Lower lobe of right lung (tissue), 2 donors: ENCODE results near the gene LAMTOR5. TPM values are rescaled to one million over a fixed set of nuclear protein-coding genes. Genes with fewer than 3 reads are reported as not detected.
"Not testable (repeated sequence)": the region's sequence is repeated elsewhere in the genome, so short reads cannot be mapped to it uniquely, and the experiment has no call there.

Source experiments
- ATAC-seq, 2 donors: fragments of 200-7000 bp; cut with Tn5 transposase; one replicate each; pipeline ENCODE4 v1.9.1; 2020 to 2022; ENCODE audit warnings: mild to moderate bottlenecking in 2 of 2, moderate library complexity in 2 of 2
- DNase-seq: peaks from one replicate; pipeline ENCODE4 v3.0.0-alpha.2; 2020
- H3K27ac ChIP-seq: fragments of 200-600 bp; one replicate; pipeline ENCODE4 v1.8.0; 2022
- H3K27me3 ChIP-seq: fragments of 200-600 bp; one replicate; pipeline ENCODE4 v1.8.0; 2022; ENCODE audit warnings: low read depth
- H3K36me3 ChIP-seq: fragments of 200-600 bp; one replicate; pipeline ENCODE4 v1.8.0; 2022; ENCODE audit warnings: mild to moderate bottlenecking
- H3K4me1 ChIP-seq: fragments of 200-600 bp; one replicate; pipeline ENCODE4 v1.8.0; 2022
- H3K4me3 ChIP-seq: fragments of 200-600 bp; one replicate; pipeline ENCODE4 v1.8.0; 2022; ENCODE audit warnings: mild to moderate bottlenecking
- H3K9me3 ChIP-seq: fragments of 200-600 bp; one replicate; pipeline ENCODE4 v1.8.0; 2022
- intact Hi-C: fragments of 100-400 bp; cut with DNase I; formaldehyde crosslinking; loops from one replicate; pipeline ENCODE4 v1.11.0; 2022
- total RNA-seq: library from RNA; stranded (reverse); fragmentation: NEBNext Ultra II Directional; extraction: Animal tissue kit (Norgen Biotek cat#: 25700); gene quantifications from one replicate; pipeline ENCODE4 v1.2.1, GENCODE V29; 2021
- TF ChIP-seq, protein P1 (sequence below): fragments of 200-600 bp; IDR thresholded peaks from one replicate; pipeline ENCODE4 v1.8.0; 2022; ENCODE audit warnings: antibody characterized with exemption, mild to moderate bottlenecking
- donor health status: DM: no; HTN: yes; CAD: no; lungs with severe emphysema.

LAMTOR5 gene
- total RNA-seq, 1 donor from 2014 or later: 121 TPM

DNA sequence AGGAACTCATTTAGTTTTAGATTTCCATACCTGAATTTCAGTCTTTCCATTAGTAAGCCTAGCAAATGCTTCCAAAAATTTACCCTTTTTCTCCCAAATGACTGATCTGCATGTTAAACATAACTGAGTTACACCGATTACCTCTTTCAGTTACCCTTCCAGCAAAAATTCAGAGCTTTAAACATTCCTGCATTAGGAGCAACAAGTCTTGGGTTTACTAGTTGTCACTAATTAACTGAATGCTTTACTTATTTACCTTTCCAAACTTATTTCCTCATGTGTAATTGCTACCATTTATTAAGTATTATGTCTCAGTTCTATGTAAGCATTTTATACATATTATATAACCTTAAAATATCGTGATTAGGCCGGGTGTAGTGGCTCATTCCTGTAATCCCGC lies 3.1 kb downstream of the LAMTOR5 start:
- intact Hi-C loops: no loop called here
- DNase-seq: no peak
- Histone ChIP-seq H3K4me3 (no peak overlapping the region), H3K9me3 (no peaks in the 10 kb centered on the region), H3K27ac (no peak overlapping the region), H3K36me3 (peaks cover 67% of the 10 kb centered on the region), H3K4me1 (peaks cover 22% of the 10 kb centered on the region), H3K27me3 (no peaks in the 10 kb centered on the region)
- TF ChIP-seq, protein P1, sequence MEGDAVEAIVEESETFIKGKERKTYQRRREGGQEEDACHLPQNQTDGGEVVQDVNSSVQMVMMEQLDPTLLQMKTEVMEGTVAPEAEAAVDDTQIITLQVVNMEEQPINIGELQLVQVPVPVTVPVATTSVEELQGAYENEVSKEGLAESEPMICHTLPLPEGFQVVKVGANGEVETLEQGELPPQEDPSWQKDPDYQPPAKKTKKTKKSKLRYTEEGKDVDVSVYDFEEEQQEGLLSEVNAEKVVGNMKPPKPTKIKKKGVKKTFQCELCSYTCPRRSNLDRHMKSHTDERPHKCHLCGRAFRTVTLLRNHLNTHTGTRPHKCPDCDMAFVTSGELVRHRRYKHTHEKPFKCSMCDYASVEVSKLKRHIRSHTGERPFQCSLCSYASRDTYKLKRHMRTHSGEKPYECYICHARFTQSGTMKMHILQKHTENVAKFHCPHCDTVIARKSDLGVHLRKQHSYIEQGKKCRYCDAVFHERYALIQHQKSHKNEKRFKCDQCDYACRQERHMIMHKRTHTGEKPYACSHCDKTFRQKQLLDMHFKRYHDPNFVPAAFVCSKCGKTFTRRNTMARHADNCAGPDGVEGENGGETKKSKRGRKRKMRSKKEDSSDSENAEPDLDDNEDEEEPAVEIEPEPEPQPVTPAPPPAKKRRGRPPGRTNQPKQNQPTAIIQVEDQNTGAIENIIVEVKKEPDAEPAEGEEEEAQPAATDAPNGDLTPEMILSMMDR: no peak
- ATAC-seq: no peak

DNA sequence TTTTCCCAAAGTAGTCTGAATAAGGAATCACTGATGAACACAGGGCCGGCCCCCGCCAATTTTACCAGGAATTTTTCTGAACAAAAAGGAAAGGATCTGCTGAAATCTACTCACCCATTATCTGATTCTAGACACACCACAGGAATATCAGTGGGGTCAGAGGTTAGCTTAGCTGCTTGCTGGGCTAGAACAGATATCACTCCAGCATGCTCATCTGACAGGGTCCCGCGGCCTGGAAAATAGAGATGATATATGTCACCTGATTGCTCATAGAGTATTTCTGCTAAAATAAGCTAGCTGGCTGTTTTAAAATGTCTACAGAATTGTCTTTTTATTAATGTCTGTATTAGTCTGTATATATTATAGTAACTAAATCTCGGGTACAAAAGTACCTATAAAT lies 3.7 kb downstream of the LAMTOR5 start:
- ATAC-seq (no peak), DNase-seq (no peak)
- H3K27me3 ChIP-seq: no peaks in the 10 kb centered on the region
- H3K27ac ChIP-seq: no peak overlapping the region
- H3K4me1 ChIP-seq: peaks cover 22% of the 10 kb centered on the region
- TF ChIP-seq, protein P1: no peak
- no peak overlapping the region for H3K4me3 ChIP-seq
- H3K9me3 ChIP-seq: no peaks in the 10 kb centered on the region
- H3K36me3 ChIP-seq: peaks cover 73% of the 10 kb centered on the region
- intact Hi-C loops: no loop called here

DNA sequence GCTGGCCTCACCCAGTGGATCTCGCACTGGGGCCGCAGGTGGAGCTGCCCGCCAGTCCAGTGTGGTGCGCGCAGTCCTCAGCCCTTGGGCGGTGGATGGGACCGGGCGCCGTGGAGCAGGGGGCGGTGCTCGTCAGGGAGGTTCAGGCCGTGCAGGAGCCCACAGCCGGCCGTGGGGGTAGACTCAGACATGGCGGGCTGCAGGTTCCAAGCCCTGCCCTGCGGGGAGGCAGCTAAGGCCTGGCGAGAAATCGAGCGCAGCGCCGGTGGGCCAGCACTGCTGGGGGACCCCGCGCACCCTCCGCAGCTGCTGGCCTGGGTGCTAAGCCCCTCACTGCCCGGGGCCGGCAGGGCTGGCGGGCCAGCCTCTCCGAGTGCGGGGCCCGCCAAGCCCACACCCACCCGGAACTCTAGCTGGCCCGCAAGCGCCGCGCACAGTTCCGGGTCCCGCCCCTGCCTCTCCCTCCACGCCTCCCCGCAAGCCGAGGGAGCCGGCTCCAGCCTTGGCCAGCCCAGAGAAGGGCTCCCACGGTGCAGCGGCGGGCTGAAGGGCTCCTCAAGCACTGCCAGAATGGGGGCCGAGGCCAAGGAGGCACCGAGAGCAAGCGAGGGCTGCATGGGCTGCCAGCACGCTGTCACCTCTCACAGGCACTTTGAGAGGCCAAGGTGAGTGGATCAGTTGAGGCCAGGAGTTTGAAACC lies 11.1 kb downstream of the LAMTOR5 start:
- intact Hi-C loops, H3K27me3 ChIP-seq: not testable (repeated sequence)

DNA sequence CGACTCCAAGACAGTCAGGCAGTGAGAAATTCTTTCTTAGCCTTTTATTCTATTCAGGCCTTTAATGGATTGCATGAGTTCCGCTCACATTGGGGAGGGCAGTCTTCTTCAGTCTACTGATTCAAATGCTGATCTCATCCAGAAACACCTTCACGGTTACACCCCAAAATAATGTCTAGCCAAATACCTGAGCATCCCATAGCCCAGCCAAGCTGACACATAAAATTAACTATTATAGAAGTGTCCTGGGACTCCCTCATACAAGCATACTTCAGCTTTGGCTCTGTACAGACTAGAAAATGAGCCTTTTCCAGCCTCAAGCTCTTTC lies 13.0 kb downstream of the LAMTOR5 start:
- Histone ChIP-seq H3K4me3 (no peak overlapping the region), H3K36me3 (peaks cover 30% of the 10 kb centered on the region), H3K4me1 (peaks cover 5% of the 10 kb centered on the region), H3K9me3 (no peaks in the 10 kb centered on the region), H3K27me3 (no peaks in the 10 kb centered on the region), H3K27ac (no peak overlapping the region)
- TF ChIP-seq, protein P1: no peak
- ATAC-seq (no peak), DNase-seq (no peak)
- intact Hi-C loops: no loop called here

More for the DNA sequence above, 11.1 kb downstream of the LAMTOR5 start:
- not testable (repeated sequence) for H3K4me1 ChIP-seq, H3K4me3 ChIP-seq, H3K27ac ChIP-seq, H3K9me3 ChIP-seq, ATAC-seq, DNase-seq
- peaks cover 50% of the 10 kb centered on the region for H3K36me3 ChIP-seq

DNA sequence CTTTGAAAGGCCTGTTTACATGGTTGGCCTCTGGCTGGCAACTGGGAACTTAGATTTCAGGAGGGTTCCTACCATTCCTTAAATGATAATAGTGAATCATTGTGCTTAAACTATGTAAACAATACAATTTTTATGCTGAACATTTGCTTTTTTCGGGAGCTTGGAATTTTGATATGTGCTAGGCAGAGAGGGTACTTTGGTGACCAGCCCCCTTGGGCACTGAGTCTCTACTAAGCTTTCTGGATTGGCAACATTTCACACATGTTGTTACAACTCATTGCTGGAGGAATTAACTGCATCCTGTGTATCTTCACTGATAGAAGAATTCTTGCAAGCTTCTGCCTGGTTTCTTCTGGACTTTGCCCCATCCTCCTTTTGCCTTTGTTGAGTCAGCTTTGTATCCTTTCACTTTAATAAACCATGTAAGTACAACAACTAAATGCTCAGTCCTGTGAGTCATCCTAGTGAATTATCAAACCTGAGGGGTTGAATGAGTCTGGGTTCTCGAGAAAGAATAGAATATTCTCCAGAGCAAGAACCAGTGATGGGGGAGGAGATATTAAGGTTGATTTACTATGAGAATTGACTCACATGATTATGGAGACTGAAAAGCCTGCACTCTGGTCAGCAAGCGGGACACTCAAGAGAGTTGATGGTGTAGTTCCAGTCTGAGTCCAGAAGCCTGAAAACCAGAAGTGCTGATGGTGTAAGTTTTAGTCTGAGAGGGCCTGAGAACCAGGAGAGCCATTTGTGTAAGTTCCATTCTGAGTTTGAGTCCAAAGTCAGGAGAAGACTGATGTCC lies 13.6 kb downstream of the LAMTOR5 start:
- no peak overlapping the region for H3K4me3 ChIP-seq
- H3K9me3 ChIP-seq: no peaks in the 10 kb centered on the region
- DNase-seq (no peak), ATAC-seq (no peak)
- no peak overlapping the region for H3K27ac ChIP-seq
- TF ChIP-seq, protein P1: no peak
- H3K4me1 ChIP-seq: peaks cover 10% of the 10 kb centered on the region
- H3K36me3 ChIP-seq: peaks cover 25% of the 10 kb centered on the region
- no peaks in the 10 kb centered on the region for H3K27me3 ChIP-seq
- intact Hi-C loops: no loop called here

DNA sequence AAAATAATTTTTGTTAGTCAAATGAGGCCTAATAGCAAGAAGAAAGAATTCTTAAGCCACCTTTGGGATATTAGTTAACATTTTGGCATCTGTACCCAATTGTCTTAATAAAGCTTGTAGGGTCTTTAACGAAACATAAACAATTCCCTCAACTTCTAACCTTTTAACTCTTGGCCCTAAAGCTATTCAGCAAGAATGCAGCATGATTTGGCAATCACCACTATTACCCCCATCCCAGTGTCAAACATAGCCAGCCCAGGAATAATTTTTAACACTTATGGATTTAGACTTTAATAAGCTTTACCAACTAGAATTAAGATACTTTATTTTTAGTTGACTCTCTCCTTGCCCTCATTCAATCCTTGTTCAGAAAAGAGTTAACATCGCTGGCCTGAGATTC lies 14.2 kb downstream of the LAMTOR5 start:
- intact Hi-C loops: no loop called here
- Histone ChIP-seq H3K36me3 (peaks cover 18% of the 10 kb centered on the region), H3K4me3 (no peak overlapping the region), H3K27me3 (no peaks in the 10 kb centered on the region), H3K27ac (no peak overlapping the region), H3K9me3 (no peaks in the 10 kb centered on the region), H3K4me1 (peaks cover 10% of the 10 kb centered on the region)
- TF ChIP-seq, protein P1: no peak
- DNase-seq (no peak), ATAC-seq (no peak)
